DOHH2 (cell line): ENCODE measurements around the gene TMEM39B.

ENCODE experiments used
- EZH2phosphoT487 ChIP-seq: fragments of 200-600 bp; sonication (generic); IDR thresholded peaks from 2 replicates; pipeline ENCODE4 v1.6.1; 2017; ENCODE audit warnings: borderline replicate concordance, mild to moderate bottlenecking, antibody characterized with exemption, low read length, moderate library complexity, mixed read lengths
- TF ChIP-seq, protein P1 (sequence below): fragments of 200-600 bp; sonication (generic); IDR thresholded peaks from one replicate; pipeline ENCODE4 v1.5.1; 2014; ENCODE audit warnings: antibody characterized with exemption, mild to moderate bottlenecking, low read depth, low read length; ENCODE audit not compliant: poor library complexity, severe bottlenecking

- TF ChIP-seq, protein P1, sequence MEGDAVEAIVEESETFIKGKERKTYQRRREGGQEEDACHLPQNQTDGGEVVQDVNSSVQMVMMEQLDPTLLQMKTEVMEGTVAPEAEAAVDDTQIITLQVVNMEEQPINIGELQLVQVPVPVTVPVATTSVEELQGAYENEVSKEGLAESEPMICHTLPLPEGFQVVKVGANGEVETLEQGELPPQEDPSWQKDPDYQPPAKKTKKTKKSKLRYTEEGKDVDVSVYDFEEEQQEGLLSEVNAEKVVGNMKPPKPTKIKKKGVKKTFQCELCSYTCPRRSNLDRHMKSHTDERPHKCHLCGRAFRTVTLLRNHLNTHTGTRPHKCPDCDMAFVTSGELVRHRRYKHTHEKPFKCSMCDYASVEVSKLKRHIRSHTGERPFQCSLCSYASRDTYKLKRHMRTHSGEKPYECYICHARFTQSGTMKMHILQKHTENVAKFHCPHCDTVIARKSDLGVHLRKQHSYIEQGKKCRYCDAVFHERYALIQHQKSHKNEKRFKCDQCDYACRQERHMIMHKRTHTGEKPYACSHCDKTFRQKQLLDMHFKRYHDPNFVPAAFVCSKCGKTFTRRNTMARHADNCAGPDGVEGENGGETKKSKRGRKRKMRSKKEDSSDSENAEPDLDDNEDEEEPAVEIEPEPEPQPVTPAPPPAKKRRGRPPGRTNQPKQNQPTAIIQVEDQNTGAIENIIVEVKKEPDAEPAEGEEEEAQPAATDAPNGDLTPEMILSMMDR: no peak
- no peak for TF ChIP-seq EZH2phosphoT487
Observed at GRCh38 chr1:32138965-32139364, 66.2 kb downstream of the TMEM39B start.
